Nephron progenitor cell (in vitro differentiated cells): Measurements from ENCODE around the gene ADORA2B.

Source experiments
- DNase-seq: peaks from one replicate; pipeline ENCODE4 v3.0.0; 2021
- H3K27ac Mint-ChIP-seq: 2 replicates; pipeline ENCODE4 v1.8.0; 2021; ENCODE audit warnings: mild to moderate bottlenecking, moderate library complexity, mixed read lengths
- H3K27me3 Mint-ChIP-seq: 2 replicates; pipeline ENCODE4 v1.8.0; 2021; ENCODE audit warnings: mild to moderate bottlenecking, low read depth, mixed read lengths; ENCODE audit not compliant: poor library complexity
- H3K36me3 Mint-ChIP-seq: 2 replicates; pipeline ENCODE4 v1.8.0; 2021; ENCODE audit warnings: low read depth, mixed read lengths
- H3K4me1 Mint-ChIP-seq: 2 replicates; pipeline ENCODE4 v1.8.0; 2021; ENCODE audit warnings: mixed read lengths
- H3K4me3 Mint-ChIP-seq: 2 replicates; pipeline ENCODE4 v1.8.0; 2021; ENCODE audit warnings: mild to moderate bottlenecking, moderate library complexity, mixed read lengths
- H3K9me3 Mint-ChIP-seq: 2 replicates; pipeline ENCODE4 v1.8.0; 2021; ENCODE audit warnings: mild to moderate bottlenecking, moderate library complexity, mixed read lengths
- CTCF ChIP-seq: fragments of 200-600 bp; sonication (generic); IDR thresholded peaks from 2 replicates; pipeline ENCODE4 v1.5.0; 2021; ENCODE audit warnings: antibody characterized with exemption

The ADORA2B gene

DNA sequence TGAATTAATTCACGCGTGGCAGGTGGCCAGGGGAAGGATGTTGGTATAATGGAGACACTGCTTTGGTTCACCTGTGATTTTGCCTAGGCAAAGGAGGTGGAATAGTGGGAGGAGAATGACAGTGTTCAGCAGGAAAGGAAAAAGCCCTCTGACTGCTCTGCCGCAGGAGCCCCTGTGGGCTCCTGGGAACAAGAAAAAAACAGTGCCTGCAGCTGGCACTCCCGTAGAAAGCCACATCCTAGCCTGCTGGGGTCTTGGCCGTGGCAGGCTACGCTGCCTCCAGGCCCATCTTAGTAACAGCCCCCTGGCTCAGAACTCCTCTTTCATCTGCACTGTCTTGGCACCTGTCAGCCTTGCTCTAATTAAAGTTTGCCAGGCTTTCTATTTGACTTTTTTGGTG lies 20.6 kb downstream of the ADORA2B start:
- no peak overlapping the region for H3K4me3 Mint-ChIP-seq
- H3K27me3 Mint-ChIP-seq, result peaks cover 9% of the 10 kb centered on the region
- peak overlapping the region; percentile 30 for H3K27ac Mint-ChIP-seq
- TF ChIP-seq CTCF, result no peak
- DNase-seq, result no peak
- peaks cover 29% of the 10 kb centered on the region for H3K4me1 Mint-ChIP-seq
- H3K36me3 Mint-ChIP-seq, result no peaks in the 10 kb centered on the region
- H3K9me3 Mint-ChIP-seq, result no peaks in the 10 kb centered on the region

- no peaks in the 10 kb centered on the region for H3K36me3 Mint-ChIP-seq
- H3K4me3 Mint-ChIP-seq, result peak overlapping the region; percentile 56
- H3K9me3 Mint-ChIP-seq, result no peaks in the 10 kb centered on the region
- peak overlapping the region; percentile 59 for H3K27ac Mint-ChIP-seq
- peaks cover 29% of the 10 kb centered on the region for H3K4me1 Mint-ChIP-seq
- peaks cover 9% of the 10 kb centered on the region for H3K27me3 Mint-ChIP-seq
- no peak for DNase-seq
- TF ChIP-seq CTCF, result no peak
These were observed 21.4 kb downstream of the ADORA2B start for GRCh38 chr17:15966183-15966878.

DNA sequence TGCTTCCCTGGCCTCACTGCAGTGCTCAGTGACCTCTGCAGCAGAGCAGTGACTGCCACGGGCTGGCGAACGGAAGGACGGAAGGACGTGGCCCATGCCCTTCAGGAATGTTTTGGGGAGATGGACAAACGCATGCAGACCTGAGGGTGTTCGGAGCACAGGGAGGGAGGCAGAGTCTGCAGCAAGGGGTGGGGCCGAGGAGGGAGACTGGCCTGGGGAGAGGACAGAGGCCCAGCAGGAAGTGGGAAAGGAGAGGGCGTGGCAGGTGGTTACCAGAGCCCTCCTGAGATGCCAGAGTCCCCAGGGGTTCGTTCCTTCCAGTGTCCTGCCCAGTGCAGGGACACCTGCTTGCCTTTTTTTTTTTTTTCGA lies 21.9 kb downstream of the ADORA2B start:
- DNase-seq, result peak; percentile 23
- Mint-ChIP-seq H3K9me3 (no peaks in the 10 kb centered on the region), H3K36me3 (no peaks in the 10 kb centered on the region), H3K4me3 (peak overlapping the region; percentile 56), H3K27me3 (peaks cover 9% of the 10 kb centered on the region), H3K27ac (peak overlapping the region; percentile 59), H3K4me1 (peaks cover 29% of the 10 kb centered on the region)
- TF ChIP-seq CTCF, result no peak

DNA sequence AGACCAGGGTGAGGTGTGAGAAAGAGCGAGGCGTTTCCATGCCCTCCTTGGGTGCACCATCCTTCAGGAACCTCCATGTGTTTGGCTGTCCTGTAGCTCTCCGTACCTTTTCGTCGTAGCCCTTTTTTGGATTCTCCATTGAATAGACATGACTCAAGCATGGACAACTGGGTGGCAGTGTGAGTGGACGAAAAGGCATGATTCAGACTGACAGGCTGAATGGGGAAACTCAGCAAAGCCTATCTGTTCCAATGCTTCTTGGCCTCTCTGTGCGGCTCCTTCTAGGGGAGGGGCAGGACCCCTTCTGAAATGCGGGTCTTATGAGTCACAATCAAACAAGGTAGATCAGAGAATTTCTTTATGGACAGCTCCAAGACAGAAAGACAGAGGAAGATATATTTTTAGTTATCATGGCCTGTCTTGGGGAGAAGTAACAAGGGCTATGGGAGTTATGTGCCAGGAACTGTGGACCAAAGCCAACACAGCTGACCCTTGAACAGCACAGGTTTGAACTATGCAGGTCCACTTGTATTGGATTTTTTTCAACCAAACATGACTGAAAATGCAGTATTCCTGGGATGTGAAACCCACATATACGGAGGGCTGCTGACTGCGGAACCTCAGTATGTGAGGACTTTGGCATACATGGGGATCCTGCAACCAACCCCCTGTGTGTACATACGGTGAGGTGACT lies 22.9 kb downstream of the ADORA2B start:
- Mint-ChIP-seq H3K27ac (peak overlapping the region; percentile 27), H3K4me1 (peaks cover 29% of the 10 kb centered on the region), H3K9me3 (no peaks in the 10 kb centered on the region), H3K36me3 (no peaks in the 10 kb centered on the region), H3K4me3 (no peak overlapping the region), H3K27me3 (peaks cover 9% of the 10 kb centered on the region)
- no peak for TF ChIP-seq CTCF
- DNase-seq, result no peak

GRCh38 chr17:15969463-15969862 lies 24.5 kb downstream of the ADORA2B start:
- Mint-ChIP-seq H3K9me3 (no peaks in the 10 kb centered on the region), H3K4me1 (peaks cover 29% of the 10 kb centered on the region), H3K27ac (no peak overlapping the region), H3K4me3 (no peak overlapping the region), H3K27me3 (peaks cover 7% of the 10 kb centered on the region), H3K36me3 (peaks cover 9% of the 10 kb centered on the region)
- TF ChIP-seq CTCF, result no peak
- DNase-seq, result no peak

GRCh38 chr17:15970500-15970899 lies 25.6 kb downstream of the ADORA2B start:
- H3K4me1 Mint-ChIP-seq, result peaks cover 25% of the 10 kb centered on the region
- peaks cover 20% of the 10 kb centered on the region for H3K36me3 Mint-ChIP-seq
- DNase-seq, result no peak
- peaks cover 8% of the 10 kb centered on the region for H3K27me3 Mint-ChIP-seq
- no peak overlapping the region for H3K4me3 Mint-ChIP-seq
- TF ChIP-seq CTCF, result no peak
- H3K9me3 Mint-ChIP-seq, result no peaks in the 10 kb centered on the region
- H3K27ac Mint-ChIP-seq, result no peak overlapping the region
